D721Med (cell line): ENCODE measurements around the gene RAB36.

Experiments used
- DNase-seq: peaks from one replicate; pipeline ENCODE4 v3.0.0; 2011; ENCODE audit warnings: low spot score; ENCODE audit not compliant: insufficient read length
- FAIRE-seq: peaks from 2 replicates; lab custom pipeline; 2011; peaks lifted over from hg19 to GRCh38; lab: Jason Lieb, UNC
- TF ChIP-seq, protein P1 (sequence below): IDR thresholded peaks from 2 replicates; pipeline ENCODE4 v1.5.1; 2012; ENCODE audit warnings: mild to moderate bottlenecking, control low read depth; ENCODE audit not compliant: insufficient read depth; ENCODE audit errors: missing control alignments

The RAB36 gene

GRCh38 chr22:23105304-23105703 lies 40.0 kb upstream of the RAB36 start:
- DNase-seq (no peak), FAIRE-seq (no peak)
- TF ChIP-seq, protein P1, sequence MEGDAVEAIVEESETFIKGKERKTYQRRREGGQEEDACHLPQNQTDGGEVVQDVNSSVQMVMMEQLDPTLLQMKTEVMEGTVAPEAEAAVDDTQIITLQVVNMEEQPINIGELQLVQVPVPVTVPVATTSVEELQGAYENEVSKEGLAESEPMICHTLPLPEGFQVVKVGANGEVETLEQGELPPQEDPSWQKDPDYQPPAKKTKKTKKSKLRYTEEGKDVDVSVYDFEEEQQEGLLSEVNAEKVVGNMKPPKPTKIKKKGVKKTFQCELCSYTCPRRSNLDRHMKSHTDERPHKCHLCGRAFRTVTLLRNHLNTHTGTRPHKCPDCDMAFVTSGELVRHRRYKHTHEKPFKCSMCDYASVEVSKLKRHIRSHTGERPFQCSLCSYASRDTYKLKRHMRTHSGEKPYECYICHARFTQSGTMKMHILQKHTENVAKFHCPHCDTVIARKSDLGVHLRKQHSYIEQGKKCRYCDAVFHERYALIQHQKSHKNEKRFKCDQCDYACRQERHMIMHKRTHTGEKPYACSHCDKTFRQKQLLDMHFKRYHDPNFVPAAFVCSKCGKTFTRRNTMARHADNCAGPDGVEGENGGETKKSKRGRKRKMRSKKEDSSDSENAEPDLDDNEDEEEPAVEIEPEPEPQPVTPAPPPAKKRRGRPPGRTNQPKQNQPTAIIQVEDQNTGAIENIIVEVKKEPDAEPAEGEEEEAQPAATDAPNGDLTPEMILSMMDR = no peak

DNA sequence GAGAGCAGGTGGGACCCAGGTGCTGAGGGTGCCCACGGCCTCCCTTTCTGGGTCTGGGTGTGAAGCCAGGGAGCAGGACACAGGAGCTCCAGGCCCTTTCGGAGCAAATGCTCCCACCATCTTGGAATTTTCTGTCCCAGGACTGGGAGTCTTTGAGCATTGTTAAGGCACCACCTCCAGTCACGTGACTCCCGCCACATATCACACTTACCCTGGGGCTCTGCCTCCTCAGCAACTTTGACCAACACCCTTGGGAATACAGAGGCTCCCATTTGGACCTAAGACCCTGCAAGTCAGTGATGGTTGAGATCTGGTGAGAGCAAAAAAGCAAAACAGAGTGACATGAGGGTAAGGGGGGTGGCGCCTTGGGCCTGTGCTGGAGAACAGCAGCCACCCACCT lies 39.4 kb upstream of the RAB36 start:
- TF ChIP-seq, protein P1 = no peak
- no peak for DNase-seq
- FAIRE-seq = no peak

DNA sequence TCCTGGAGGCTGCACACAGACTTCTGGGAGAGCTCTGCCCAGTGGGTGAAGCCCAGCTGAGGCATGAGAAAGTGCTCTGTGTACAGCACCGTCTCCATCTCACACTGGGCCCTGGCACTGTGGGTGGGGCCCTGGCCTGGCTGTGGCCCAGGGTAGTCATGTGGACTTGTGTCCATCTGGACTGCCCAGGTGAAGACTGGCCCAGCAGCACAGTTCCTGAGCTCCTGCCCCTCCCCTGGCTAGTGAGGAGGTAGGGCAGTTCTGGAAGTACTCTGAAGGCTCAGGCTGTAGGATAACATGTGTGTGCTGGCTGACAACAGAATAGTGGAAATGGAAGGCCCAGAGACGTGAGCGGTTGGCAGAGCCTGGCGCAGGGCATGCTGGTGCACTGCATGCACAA lies 38.9 kb upstream of the RAB36 start:
- TF ChIP-seq, protein P1 = no peak
- DNase-seq (no peak), FAIRE-seq (no peak)

- TF ChIP-seq, protein P1 = no peak
- no peak for DNase-seq
- FAIRE-seq = no peak
Observed at GRCh38 chr22:23106906-23107367, 38.3 kb upstream of the RAB36 start.

DNA sequence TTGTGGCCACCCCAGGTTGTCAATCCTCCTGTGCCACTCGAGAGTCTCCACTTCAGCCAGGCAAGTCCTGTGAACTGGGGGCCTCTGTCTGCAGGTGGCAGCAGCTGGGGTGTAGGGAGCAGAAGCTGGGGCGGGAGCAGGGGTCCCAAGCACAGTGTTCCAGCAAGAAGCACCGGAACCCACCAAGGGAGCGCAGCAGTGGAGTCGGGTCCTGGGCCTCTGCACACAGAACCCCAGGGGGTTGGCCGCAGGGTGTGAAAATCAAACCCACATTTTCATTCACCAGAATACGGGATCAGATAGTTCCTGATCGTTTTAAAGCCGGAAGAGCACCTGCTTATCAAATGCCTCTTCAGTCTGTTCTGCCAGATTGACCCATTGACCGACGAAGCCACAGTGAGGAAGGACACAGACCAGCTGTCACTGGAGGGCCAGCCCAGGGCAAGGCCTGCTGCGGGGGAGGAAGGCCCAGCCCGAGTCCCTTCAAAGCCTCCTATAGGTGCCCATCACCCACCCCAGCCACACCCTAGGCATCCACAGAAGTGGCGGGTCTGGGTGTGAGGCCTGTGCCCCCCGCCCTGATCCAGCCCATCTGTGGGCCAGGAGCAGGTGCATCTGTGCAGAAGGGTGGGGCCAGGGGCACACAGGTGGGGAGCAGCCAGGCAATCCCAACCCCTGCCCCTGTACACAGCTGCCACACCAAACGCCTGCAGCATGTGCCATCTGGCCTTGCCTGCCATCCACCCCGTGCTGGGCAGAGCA lies 37.6 kb upstream of the RAB36 start:
- FAIRE-seq (no peak), DNase-seq (no peak)
- TF ChIP-seq, protein P1 = no peak

GRCh38 chr22:23108249-23109078 lies 36.8 kb upstream of the RAB36 start:
- DNase-seq = no peak
- FAIRE-seq = no peak
- TF ChIP-seq, protein P1 = no peak

DNA sequence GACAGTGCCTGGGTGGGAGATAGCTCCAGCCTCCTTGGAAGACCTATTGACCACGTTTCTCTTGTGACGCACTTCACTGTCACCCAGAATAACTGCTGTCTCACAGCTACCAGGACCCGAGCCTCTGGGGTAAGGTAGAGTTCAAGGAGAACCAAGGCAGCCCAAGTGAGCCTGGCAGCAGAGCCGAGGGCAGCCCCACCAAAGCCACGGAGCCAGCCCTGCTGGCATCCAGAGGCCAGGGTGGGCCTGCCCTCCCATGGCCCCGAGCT lies 36.3 kb upstream of the RAB36 start:
- DNase-seq (no peak), FAIRE-seq (no peak)
- TF ChIP-seq, protein P1 = no peak
